ENCODE data around the gene MOV10. TPM values are rescaled to one million over a fixed set of nuclear protein-coding genes. Genes with fewer than 3 reads are reported as not detected.

MOV10 gene
- total RNA-seq, 2 donors from 2014 or later, result 61.6 to 62.7 TPM

GRCh38 chr1:112685913-112686312 is 11.5 kb downstream of the MOV10 start:
- Histone ChIP-seq H3K27me3 (no peaks in the 10 kb centered on the region), H3K4me1 (no peaks in the 10 kb centered on the region), H3K4me3 (no peak overlapping the region), H3K27ac (no peak overlapping the region), H3K9ac (ENCODE audit: low read depth in 2 of 2, low read length in 2 of 2) (no peak overlapping the region), H3K9me3 (no peaks in the 10 kb centered on the region), H3K36me3 (no peaks in the 10 kb centered on the region)
- intact Hi-C loops (cut with DNase I), result no loop called here
- no peak for DNase-seq
- no peak for TF ChIP-seq CTCF (IDR thresholded peaks at IDR 0.05)

DNA sequence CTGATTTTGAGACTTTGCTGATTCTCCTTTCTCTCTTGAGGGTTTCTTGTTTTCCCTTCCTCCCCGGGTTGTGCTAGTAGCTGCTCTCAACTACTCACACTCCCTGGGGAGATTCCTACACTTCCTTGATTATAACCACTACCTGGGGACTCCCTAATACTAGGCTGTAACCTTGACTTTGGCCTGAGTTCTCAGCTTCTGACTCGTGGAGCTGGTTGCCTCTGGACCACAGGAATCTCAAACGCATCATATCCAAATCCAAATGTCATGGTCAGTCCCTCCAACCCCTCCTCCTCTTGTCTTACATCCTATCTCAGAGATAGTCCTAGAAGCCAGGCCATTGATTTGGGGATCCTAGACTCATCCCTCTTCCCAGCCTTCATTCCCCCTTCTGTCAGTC is 12.0 kb downstream of the MOV10 start:
- H3K27me3 ChIP-seq, result no peaks in the 10 kb centered on the region
- no peaks in the 10 kb centered on the region for H3K4me1 ChIP-seq
- H3K4me3 ChIP-seq, result no peak overlapping the region
- H3K9ac ChIP-seq (ENCODE audit: low read depth in 2 of 2, low read length in 2 of 2), result no peak overlapping the region
- DNase-seq, result no peak
- H3K27ac ChIP-seq, result no peak overlapping the region
- H3K9me3 ChIP-seq, result no peaks in the 10 kb centered on the region
- no peaks in the 10 kb centered on the region for H3K36me3 ChIP-seq
- intact Hi-C loops (cut with DNase I), result no loop called here
- TF ChIP-seq CTCF (IDR thresholded peaks at IDR 0.05), result no peak

- no peaks in the 10 kb centered on the region for H3K27me3 ChIP-seq
- intact Hi-C loops (cut with DNase I), result no loop called here
- no peak overlapping the region for H3K4me3 ChIP-seq
- no peak overlapping the region for H3K9ac ChIP-seq (ENCODE audit: low read depth in 2 of 2, low read length in 2 of 2)
- H3K4me1 ChIP-seq, result no peaks in the 10 kb centered on the region
- no peak for DNase-seq
- TF ChIP-seq CTCF (IDR thresholded peaks at IDR 0.05), result no peak
- no peaks in the 10 kb centered on the region for H3K36me3 ChIP-seq
- H3K9me3 ChIP-seq, result no peaks in the 10 kb centered on the region
- no peak overlapping the region for H3K27ac ChIP-seq
Observed at GRCh38 chr1:112686835-112687234, 12.4 kb downstream of the MOV10 start.

GRCh38 chr1:112687361-112687760 is 12.9 kb downstream of the MOV10 start:
- Histone ChIP-seq H3K4me1 (no peaks in the 10 kb centered on the region), H3K9me3 (no peaks in the 10 kb centered on the region), H3K27ac (no peak overlapping the region), H3K36me3 (no peaks in the 10 kb centered on the region), H3K27me3 (no peaks in the 10 kb centered on the region), H3K9ac (ENCODE audit: low read depth in 2 of 2, low read length in 2 of 2) (no peak overlapping the region), H3K4me3 (no peak overlapping the region)
- no peak for TF ChIP-seq CTCF (IDR thresholded peaks at IDR 0.05)
- DNase-seq, result no peak
- intact Hi-C loops (cut with DNase I), result no loop called here

DNA sequence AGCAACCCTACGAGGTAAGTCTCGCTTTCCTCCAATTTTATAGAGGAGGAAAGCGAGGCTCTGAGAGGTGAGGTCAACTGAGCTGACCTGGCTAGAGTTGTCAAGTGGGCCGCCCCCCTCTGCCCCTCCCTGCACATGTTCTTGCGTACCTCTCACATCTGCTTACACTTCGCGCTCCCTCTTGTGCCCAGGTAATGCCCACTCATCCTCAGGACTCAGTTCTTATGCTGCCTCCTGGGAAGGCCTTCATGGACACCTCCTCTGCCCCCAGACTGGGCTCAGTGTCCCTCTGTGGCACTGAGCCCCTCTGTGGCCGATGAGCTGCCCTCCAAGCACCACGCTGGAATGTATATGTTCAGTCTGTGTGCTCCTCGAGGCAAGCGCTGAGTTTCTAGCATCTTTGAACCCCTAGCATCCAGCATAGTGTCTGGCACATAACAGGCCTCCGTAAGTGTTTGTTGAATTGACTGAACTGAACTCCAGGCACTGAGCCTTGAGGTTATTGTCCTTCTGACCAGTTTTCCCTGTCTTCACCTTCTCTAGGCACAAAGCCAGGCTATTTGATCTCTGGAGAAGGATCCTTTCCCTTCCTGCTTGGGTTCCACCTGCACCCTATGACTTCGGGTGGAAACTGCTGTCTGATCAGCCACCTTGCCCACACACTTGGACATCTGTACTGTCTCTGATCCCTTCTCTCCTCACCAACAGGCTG is 13.5 kb downstream of the MOV10 start:
- H3K36me3 ChIP-seq, result no peaks in the 10 kb centered on the region

More for the DNA sequence above, 13.5 kb downstream of the MOV10 start:
- no peak overlapping the region for H3K4me3 ChIP-seq
- intact Hi-C loops (cut with DNase I), result no loop called here
- no peak overlapping the region for H3K9ac ChIP-seq (ENCODE audit: low read depth in 2 of 2, low read length in 2 of 2)
- TF ChIP-seq CTCF (IDR thresholded peaks at IDR 0.05), result no peak
- no peak for DNase-seq
- no peaks in the 10 kb centered on the region for H3K27me3 ChIP-seq
- no peaks in the 10 kb centered on the region for H3K9me3 ChIP-seq
- no peaks in the 10 kb centered on the region for H3K4me1 ChIP-seq
- H3K27ac ChIP-seq, result no peak overlapping the region

All from colonic mucosa (tissue), 4 donors.